Thoracic aorta endothelial cell (primary cell): ENCODE measurements around the gene CLIC2. TPM values are rescaled to one million over a fixed set of nuclear protein-coding genes. Genes with fewer than 3 reads are reported as not detected.

Experiments used
- small RNA-seq: library from RNA; depleted of rRNA; stranded (forward); fragments of <200 nt; gene quantifications from one replicate; pipeline ENCODE3, GENCODE V24; 2012
- total RNA-seq: library from RNA; depleted of rRNA; stranded (reverse); fragments of >200 nt; gene quantifications from 2 replicates; pipeline ENCODE4 v1.2.3, GENCODE V29; 2012

The CLIC2 gene
- total RNA-seq: 10.1 and 18.0 TPM in 2 replicates

GRCh38 chrX:155334486-155335336 is at the start of gene CLIC2:
TSS of gene CLIC2 (minus strand) at chrX:155334614. CDS start at chrX:155334427, 187 bp downstream.

GRCh38 chrX:155381843-155382528 is 47.6 kb upstream of the CLIC2 start, which contains the start of gene F8A2:
TSS of gene F8A2 (plus strand) at chrX:155382095. CDS start at chrX:155382115, 20 bp downstream.

GRCh38 chrX:155263854-155264628 is 70.4 kb downstream of the CLIC2 start, which contains the start of gene RAB39B:
TSS of gene RAB39B (minus strand) at chrX:155264491. CDS start at chrX:155264288, 203 bp downstream.

Small RNA genes lying within 50 kb of the gene (small RNA-seq; reads per million reads assigned to genes)
- gene AC234781.4: not detected
- gene MIR1184-2: not detected

Other genes with a start within 250 kb of the CLIC2 start
- 97.2 and 103 TPM in 2 replicates for gene VBP1, start 118.2 kb downstream of the CLIC2 start, total RNA-seq
- 0.07 TPM in 1 of 2 replicates, not detected in the other for gene RAB39B, start 70.1 kb downstream of the CLIC2 start, total RNA-seq
- not detected in 2 replicates for gene F8A2, start 47.5 kb upstream of the CLIC2 start, total RNA-seq
- gene F8A3, start 124.0 kb upstream of the CLIC2 start, total RNA-seq: 0.93 and 1.2 TPM in 2 replicates